ENCODE results near the gene ZNF579.
"Not testable (repeated sequence)": the region's sequence is repeated elsewhere in the genome, so short reads cannot be mapped to it uniquely, and the experiment has no call there.

The ZNF579 gene

GRCh38 chr19:55539090-55539984 is 41.3 kb downstream of the ZNF579 start:
- no peak for DNase-seq (ENCODE audit: low read depth in 2 of 2)

GRCh38 chr19:55538132-55538531 is 42.5 kb downstream of the ZNF579 start:
- no peak for DNase-seq (ENCODE audit: low read depth in 2 of 2)

- DNase-seq (ENCODE audit: low read depth in 2 of 2), result no peak
Measured at GRCh38 chr19:55537741-55538111, 42.9 kb downstream of the ZNF579 start.

GRCh38 chr19:55536951-55537740 is 43.5 kb downstream of the ZNF579 start, which contains the start of gene SBK2:
Gene SBK2, minus strand, starts transcription at chr19:55537133. Its CDS starts 839 bp downstream, at chr19:55536294.
- DNase-seq (ENCODE audit: low read depth in 2 of 2), result no peak

- no peak for DNase-seq (ENCODE audit: low read depth in 2 of 2)
Measured at GRCh38 chr19:55536366-55536765, 44.3 kb downstream of the ZNF579 start.

- DNase-seq (ENCODE audit: low read depth in 2 of 2), result no peak
Measured at GRCh38 chr19:55535965-55536350, 44.7 kb downstream of the ZNF579 start.

- DNase-seq (ENCODE audit: low read depth in 2 of 2), result no peak
Measured at GRCh38 chr19:55535173-55535964, 45.3 kb downstream of the ZNF579 start.

GRCh38 chr19:55534280-55534679 is 46.4 kb downstream of the ZNF579 start:
- DNase-seq (ENCODE audit: low read depth in 2 of 2), result not testable (repeated sequence)

GRCh38 chr19:55530996-55531395 is 49.7 kb downstream of the ZNF579 start:
- no peak for DNase-seq (ENCODE audit: low read depth in 2 of 2)

GRCh38 chr19:55529636-55530234 is 50.9 kb downstream of the ZNF579 start:
- DNase-seq (ENCODE audit: low read depth in 2 of 2), result no peak

GRCh38 chr19:55528030-55528803 is 52.4 kb downstream of the ZNF579 start:
- no peak for DNase-seq (ENCODE audit: low read depth in 2 of 2)

- DNase-seq (ENCODE audit: low read depth in 2 of 2), result no peak
Measured at GRCh38 chr19:55527197-55528029, 53.2 kb downstream of the ZNF579 start.
